ENCODE data around the gene SNX6.

The SNX6 gene

GRCh38 chr14:34629657-34630529 is at the start of gene SNX6:
Gene SNX6 (minus strand): TSS chr14:34630148. CDS start chr14:34630116, 32 bp downstream.
- Histone ChIP-seq H3K36me3 (ENCODE audit: insufficient read depth, low read depth, low read length) (no peaks in the 10 kb centered on the region), H3K4me3 (ENCODE audit: low read length) (peak within 1 kb of the TSS; percentile 93), H3K9me3 (ENCODE audit: insufficient read depth, low read depth, low read length) (no peaks in the 10 kb centered on the region), H3K27me3 (ENCODE audit: insufficient read depth, low read length) (no peaks in the 10 kb centered on the region), H3K4me1 (ENCODE audit: insufficient read depth, low read length) (peaks cover 6% of the 10 kb centered on the region; the same call in 1 of the 2 replicates), H3K9ac (ENCODE audit: low read depth, low read length) (peak within 1 kb of the TSS; percentile 92), H3K27ac (ENCODE audit: low read length) (no peak within 1 kb of the TSS)

- Histone ChIP-seq H3K9ac (ENCODE audit: low read depth, low read length) (no peak overlapping the region), H3K4me1 (ENCODE audit: insufficient read depth, low read length) (peaks cover 8% of the 10 kb centered on the region; the same call in 1 of the 2 replicates)
These were observed 48.8 kb upstream of the SNX6 start for GRCh38 chr14:34678735-34679134.

GRCh38 chr14:34678306-34678705 is 48.4 kb upstream of the SNX6 start:
- H3K27ac ChIP-seq (ENCODE audit: low read length), result no peak overlapping the region
- H3K4me3 ChIP-seq (ENCODE audit: low read length), result no peak overlapping the region
- H3K9me3 ChIP-seq (ENCODE audit: insufficient read depth, low read depth, low read length), result peaks cover 6% of the 10 kb centered on the region; the same call in 1 of the 2 replicates
- no peak overlapping the region for H3K9ac ChIP-seq (ENCODE audit: low read depth, low read length)
- H3K36me3 ChIP-seq (ENCODE audit: insufficient read depth, low read depth, low read length), result no peaks in the 10 kb centered on the region
- peaks cover 8% of the 10 kb centered on the region; the same call in 1 of the 2 replicates for H3K4me1 ChIP-seq (ENCODE audit: insufficient read depth, low read length)
- H3K27me3 ChIP-seq (ENCODE audit: insufficient read depth, low read length), result no peaks in the 10 kb centered on the region

More at GRCh38 chr14:34678735-34679134, 48.8 kb upstream of the SNX6 start:
- Histone ChIP-seq H3K36me3 (ENCODE audit: insufficient read depth, low read depth, low read length) (no peaks in the 10 kb centered on the region), H3K9me3 (ENCODE audit: insufficient read depth, low read depth, low read length) (peaks cover 3% of the 10 kb centered on the region; the same call in 1 of the 2 replicates), H3K27me3 (ENCODE audit: insufficient read depth, low read length) (no peaks in the 10 kb centered on the region), H3K4me3 (ENCODE audit: low read length) (no peak overlapping the region), H3K27ac (ENCODE audit: low read length) (no peak overlapping the region)

GRCh38 chr14:34676516-34677211 is 46.7 kb upstream of the SNX6 start:
- no peaks in the 10 kb centered on the region for H3K27me3 ChIP-seq (ENCODE audit: insufficient read depth, low read length)
- H3K4me3 ChIP-seq (ENCODE audit: low read length), result no peak overlapping the region
- peaks cover 8% of the 10 kb centered on the region; the same call in 1 of the 2 replicates for H3K4me1 ChIP-seq (ENCODE audit: insufficient read depth, low read length)
- peaks cover 6% of the 10 kb centered on the region; the same call in 1 of the 2 replicates for H3K9me3 ChIP-seq (ENCODE audit: insufficient read depth, low read depth, low read length)
- no peak overlapping the region for H3K27ac ChIP-seq (ENCODE audit: low read length)
- H3K36me3 ChIP-seq (ENCODE audit: insufficient read depth, low read depth, low read length), result no peaks in the 10 kb centered on the region
- no peak overlapping the region for H3K9ac ChIP-seq (ENCODE audit: low read depth, low read length)

- Histone ChIP-seq H3K27ac (ENCODE audit: low read length) (no peak overlapping the region), H3K4me1 (ENCODE audit: insufficient read depth, low read length) (peaks cover 8% of the 10 kb centered on the region; the same call in 1 of the 2 replicates), H3K4me3 (ENCODE audit: low read length) (no peak overlapping the region), H3K9me3 (ENCODE audit: insufficient read depth, low read depth, low read length) (peaks cover 6% of the 10 kb centered on the region; the same call in 1 of the 2 replicates), H3K27me3 (ENCODE audit: insufficient read depth, low read length) (no peaks in the 10 kb centered on the region), H3K36me3 (ENCODE audit: insufficient read depth, low read depth, low read length) (no peaks in the 10 kb centered on the region), H3K9ac (ENCODE audit: low read depth, low read length) (no peak overlapping the region)
These were observed 43.8 kb upstream of the SNX6 start for GRCh38 chr14:34673702-34674101.

- Histone ChIP-seq H3K4me1 (ENCODE audit: insufficient read depth, low read length) (no peaks in the 10 kb centered on the region), H3K9ac (ENCODE audit: low read depth, low read length) (no peak overlapping the region), H3K36me3 (ENCODE audit: insufficient read depth, low read depth, low read length) (no peaks in the 10 kb centered on the region), H3K27me3 (ENCODE audit: insufficient read depth, low read length) (no peaks in the 10 kb centered on the region), H3K4me3 (ENCODE audit: low read length) (no peak overlapping the region), H3K27ac (ENCODE audit: low read length) (no peak overlapping the region), H3K9me3 (ENCODE audit: insufficient read depth, low read depth, low read length) (peaks cover 6% of the 10 kb centered on the region; the same call in 1 of the 2 replicates)
These were observed 41.8 kb upstream of the SNX6 start for GRCh38 chr14:34671716-34672115.

- Histone ChIP-seq H3K27ac (ENCODE audit: low read length) (no peak overlapping the region), H3K4me3 (ENCODE audit: low read length) (no peak overlapping the region), H3K27me3 (ENCODE audit: insufficient read depth, low read length) (no peaks in the 10 kb centered on the region), H3K4me1 (ENCODE audit: insufficient read depth, low read length) (no peaks in the 10 kb centered on the region), H3K36me3 (ENCODE audit: insufficient read depth, low read depth, low read length) (no peaks in the 10 kb centered on the region), H3K9me3 (ENCODE audit: insufficient read depth, low read depth, low read length) (no peaks in the 10 kb centered on the region), H3K9ac (ENCODE audit: low read depth, low read length) (no peak overlapping the region)
These were observed 38.2 kb upstream of the SNX6 start for GRCh38 chr14:34668111-34668510.

GRCh38 chr14:34667007-34667406 is 37.1 kb upstream of the SNX6 start:
- H3K36me3 ChIP-seq (ENCODE audit: insufficient read depth, low read depth, low read length), result no peaks in the 10 kb centered on the region
- H3K27me3 ChIP-seq (ENCODE audit: insufficient read depth, low read length), result no peaks in the 10 kb centered on the region
- H3K9ac ChIP-seq (ENCODE audit: low read depth, low read length), result no peak overlapping the region
- H3K9me3 ChIP-seq (ENCODE audit: insufficient read depth, low read depth, low read length), result no peaks in the 10 kb centered on the region
- no peaks in the 10 kb centered on the region for H3K4me1 ChIP-seq (ENCODE audit: insufficient read depth, low read length)
- H3K27ac ChIP-seq (ENCODE audit: low read length), result no peak overlapping the region
- H3K4me3 ChIP-seq (ENCODE audit: low read length), result no peak overlapping the region

GRCh38 chr14:34665785-34666435 is 36.0 kb upstream of the SNX6 start:
- Histone ChIP-seq H3K9ac (ENCODE audit: low read depth, low read length) (no peak overlapping the region), H3K36me3 (ENCODE audit: insufficient read depth, low read depth, low read length) (no peaks in the 10 kb centered on the region), H3K9me3 (ENCODE audit: insufficient read depth, low read depth, low read length) (no peaks in the 10 kb centered on the region), H3K4me3 (ENCODE audit: low read length) (no peak overlapping the region), H3K4me1 (ENCODE audit: insufficient read depth, low read length) (no peaks in the 10 kb centered on the region), H3K27me3 (ENCODE audit: insufficient read depth, low read length) (no peaks in the 10 kb centered on the region), H3K27ac (ENCODE audit: low read length) (no peak overlapping the region)

- H3K4me3 ChIP-seq (ENCODE audit: low read length), result no peak overlapping the region
- H3K27ac ChIP-seq (ENCODE audit: low read length), result no peak overlapping the region
- H3K4me1 ChIP-seq (ENCODE audit: insufficient read depth, low read length), result no peaks in the 10 kb centered on the region
- no peaks in the 10 kb centered on the region for H3K27me3 ChIP-seq (ENCODE audit: insufficient read depth, low read length)
- H3K9ac ChIP-seq (ENCODE audit: low read depth, low read length), result no peak overlapping the region
- no peaks in the 10 kb centered on the region for H3K36me3 ChIP-seq (ENCODE audit: insufficient read depth, low read depth, low read length)
- H3K9me3 ChIP-seq (ENCODE audit: insufficient read depth, low read depth, low read length), result no peaks in the 10 kb centered on the region
These were observed 32.7 kb upstream of the SNX6 start for GRCh38 chr14:34662561-34663088.

GRCh38 chr14:34660796-34661195 is 30.8 kb upstream of the SNX6 start:
- H3K27ac ChIP-seq (ENCODE audit: low read length), result no peak overlapping the region
- H3K27me3 ChIP-seq (ENCODE audit: insufficient read depth, low read length), result no peaks in the 10 kb centered on the region
- no peaks in the 10 kb centered on the region for H3K4me1 ChIP-seq (ENCODE audit: insufficient read depth, low read length)
- H3K36me3 ChIP-seq (ENCODE audit: insufficient read depth, low read depth, low read length), result no peaks in the 10 kb centered on the region
- no peak overlapping the region for H3K4me3 ChIP-seq (ENCODE audit: low read length)
- no peaks in the 10 kb centered on the region for H3K9me3 ChIP-seq (ENCODE audit: insufficient read depth, low read depth, low read length)
- H3K9ac ChIP-seq (ENCODE audit: low read depth, low read length), result no peak overlapping the region

Data from iPS-20b (cell line).